Upper lobe of right lung (tissue), 1 donor: ENCODE data around the gene LY86. TPM values are rescaled to one million over a fixed set of nuclear protein-coding genes. Genes with fewer than 3 reads are reported as not detected.

Experiments
- ATAC-seq: fragments of 200-7000 bp; cut with Tn5 transposase; one replicate; pipeline ENCODE4 v1.9.1; 2020; ENCODE audit warnings: mild to moderate bottlenecking, moderate library complexity
- DNase-seq: peaks from one replicate; pipeline ENCODE4 v3.0.0-alpha.2; 2020
- H3K27ac ChIP-seq: fragments of 200-600 bp; one replicate; pipeline ENCODE4 v1.8.0; 2022
- H3K27me3 ChIP-seq: fragments of 200-600 bp; one replicate; pipeline ENCODE4 v1.8.0; 2022; ENCODE audit warnings: mild to moderate bottlenecking
- H3K36me3 ChIP-seq: fragments of 200-600 bp; one replicate; pipeline ENCODE4 v1.8.0; 2022
- H3K4me1 ChIP-seq: fragments of 200-600 bp; one replicate; pipeline ENCODE4 v1.8.0; 2022
- H3K4me3 ChIP-seq: fragments of 200-600 bp; one replicate; pipeline ENCODE4 v1.8.0; 2022; ENCODE audit warnings: mild to moderate bottlenecking
- H3K9me3 ChIP-seq: fragments of 200-600 bp; one replicate; pipeline ENCODE4 v1.8.0; 2022
- intact Hi-C: fragments of 100-400 bp; cut with DNase I; formaldehyde crosslinking; loops from one replicate; pipeline ENCODE4 v1.11.0; 2022
- total RNA-seq: library from RNA; stranded (reverse); fragmentation: NEBNext Ultra II Directional; extraction: Animal tissue kit (Norgen Biotek cat#: 25700); gene quantifications from one replicate; pipeline ENCODE4 v1.2.1, GENCODE V29; 2021
- TF ChIP-seq, protein P1 (sequence below): fragments of 200-600 bp; IDR thresholded peaks from one replicate; pipeline ENCODE4 v1.8.0; 2022; ENCODE audit warnings: antibody characterized with exemption
- donor health status: DM: no; HTN: yes; CAD: no; lungs with severe emphysema.

The LY86 gene
- total RNA-seq, 1 donor from 2014 or later: 13.8 TPM

DNA sequence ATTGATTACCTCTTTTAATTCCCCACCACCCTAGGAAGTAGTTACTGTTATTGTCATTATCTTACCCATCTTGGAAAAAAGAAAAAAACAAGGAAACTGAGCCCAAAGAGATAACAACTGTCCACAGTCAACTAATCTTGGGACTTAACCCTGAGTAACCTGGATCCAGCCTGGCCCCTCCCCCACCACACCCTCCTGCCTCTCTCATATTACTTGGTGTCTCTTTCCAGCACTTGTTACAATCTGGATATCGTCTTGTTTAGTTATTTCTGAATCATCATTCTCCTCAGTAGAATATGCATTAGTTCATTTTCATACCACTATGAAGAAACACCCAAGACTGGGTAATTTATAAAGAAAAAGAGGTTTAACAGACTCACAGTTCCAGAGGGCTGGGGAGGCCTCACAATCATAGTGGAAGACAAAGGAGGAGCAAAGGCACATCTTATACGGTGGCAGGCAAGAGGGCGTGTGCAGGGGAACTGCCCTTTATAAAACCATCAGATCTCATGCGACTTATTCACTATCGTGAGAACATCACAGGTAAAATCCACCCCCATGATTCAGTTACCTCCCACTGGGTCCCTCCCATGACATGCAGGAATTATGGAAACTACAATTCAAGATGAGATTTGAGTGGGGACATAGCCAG lies 60.3 kb downstream of the LY86 start:
- no peaks in the 10 kb centered on the region for H3K4me1 ChIP-seq
- H3K4me3 ChIP-seq: no peak overlapping the region
- H3K27me3 ChIP-seq: no peaks in the 10 kb centered on the region
- ATAC-seq (no peak), DNase-seq (no peak)
- no peak overlapping the region for H3K27ac ChIP-seq
- intact Hi-C loops: no loop called here
- TF ChIP-seq, protein P1, sequence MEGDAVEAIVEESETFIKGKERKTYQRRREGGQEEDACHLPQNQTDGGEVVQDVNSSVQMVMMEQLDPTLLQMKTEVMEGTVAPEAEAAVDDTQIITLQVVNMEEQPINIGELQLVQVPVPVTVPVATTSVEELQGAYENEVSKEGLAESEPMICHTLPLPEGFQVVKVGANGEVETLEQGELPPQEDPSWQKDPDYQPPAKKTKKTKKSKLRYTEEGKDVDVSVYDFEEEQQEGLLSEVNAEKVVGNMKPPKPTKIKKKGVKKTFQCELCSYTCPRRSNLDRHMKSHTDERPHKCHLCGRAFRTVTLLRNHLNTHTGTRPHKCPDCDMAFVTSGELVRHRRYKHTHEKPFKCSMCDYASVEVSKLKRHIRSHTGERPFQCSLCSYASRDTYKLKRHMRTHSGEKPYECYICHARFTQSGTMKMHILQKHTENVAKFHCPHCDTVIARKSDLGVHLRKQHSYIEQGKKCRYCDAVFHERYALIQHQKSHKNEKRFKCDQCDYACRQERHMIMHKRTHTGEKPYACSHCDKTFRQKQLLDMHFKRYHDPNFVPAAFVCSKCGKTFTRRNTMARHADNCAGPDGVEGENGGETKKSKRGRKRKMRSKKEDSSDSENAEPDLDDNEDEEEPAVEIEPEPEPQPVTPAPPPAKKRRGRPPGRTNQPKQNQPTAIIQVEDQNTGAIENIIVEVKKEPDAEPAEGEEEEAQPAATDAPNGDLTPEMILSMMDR: no peak
- H3K36me3 ChIP-seq: no peaks in the 10 kb centered on the region
- no peaks in the 10 kb centered on the region for H3K9me3 ChIP-seq

DNA sequence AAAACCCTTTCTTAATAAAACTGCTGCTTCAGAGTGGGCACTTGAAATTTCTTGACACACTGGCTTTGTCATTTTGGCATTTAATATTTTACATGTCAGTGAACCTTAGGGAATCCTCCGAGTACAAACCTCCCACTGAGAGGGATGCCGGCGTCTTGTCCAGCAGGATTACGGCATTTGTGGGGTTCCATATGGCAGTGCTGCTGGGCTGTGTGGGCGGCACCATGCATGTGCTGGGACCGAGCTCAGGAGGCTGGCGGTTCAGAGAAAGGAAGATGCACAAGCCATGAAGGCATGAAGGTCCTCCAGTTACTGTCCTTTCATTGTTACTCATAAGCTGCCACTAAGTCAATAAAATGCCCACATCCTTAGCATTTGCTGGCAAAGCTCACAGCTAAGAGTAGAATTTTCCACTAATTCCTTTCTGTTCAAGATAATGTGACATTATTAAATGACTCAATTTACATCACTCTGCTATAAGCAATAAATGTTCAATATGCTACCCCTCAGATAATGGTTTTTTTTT lies 61.4 kb downstream of the LY86 start:
- no peaks in the 10 kb centered on the region for H3K4me1 ChIP-seq
- no peak for ATAC-seq
- H3K9me3 ChIP-seq: no peaks in the 10 kb centered on the region
- no peaks in the 10 kb centered on the region for H3K27me3 ChIP-seq
- intact Hi-C loops: no loop called here
- TF ChIP-seq, protein P1: no peak
- no peak overlapping the region for H3K27ac ChIP-seq
- no peaks in the 10 kb centered on the region for H3K36me3 ChIP-seq
- no peak overlapping the region for H3K4me3 ChIP-seq
- no peak for DNase-seq

DNA sequence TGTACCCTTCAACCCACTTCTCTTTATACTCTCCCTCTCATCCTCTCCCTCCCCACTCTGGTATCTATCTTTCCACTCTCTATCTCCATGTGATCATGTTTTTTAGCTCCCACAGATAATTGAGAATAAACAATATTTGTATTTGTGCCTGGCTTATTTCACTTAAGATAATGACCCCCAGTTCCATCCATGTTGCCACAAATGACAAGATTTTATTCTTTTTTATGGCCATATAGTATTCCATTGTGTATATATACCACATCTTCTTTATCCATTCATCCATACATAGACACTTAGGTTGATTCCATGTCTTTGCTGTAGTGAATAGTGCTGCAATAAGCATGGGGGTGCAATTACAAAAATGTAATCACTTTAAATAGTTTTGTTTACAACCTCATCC lies 62.3 kb downstream of the LY86 start:
- peaks cover 9% of the 10 kb centered on the region for H3K4me1 ChIP-seq
- no peaks in the 10 kb centered on the region for H3K9me3 ChIP-seq
- H3K36me3 ChIP-seq: no peaks in the 10 kb centered on the region
- no peaks in the 10 kb centered on the region for H3K27me3 ChIP-seq
- DNase-seq (no peak), ATAC-seq (no peak)
- H3K27ac ChIP-seq: no peak overlapping the region
- intact Hi-C loops: no loop called here
- TF ChIP-seq, protein P1: no peak
- H3K4me3 ChIP-seq: no peak overlapping the region

DNA sequence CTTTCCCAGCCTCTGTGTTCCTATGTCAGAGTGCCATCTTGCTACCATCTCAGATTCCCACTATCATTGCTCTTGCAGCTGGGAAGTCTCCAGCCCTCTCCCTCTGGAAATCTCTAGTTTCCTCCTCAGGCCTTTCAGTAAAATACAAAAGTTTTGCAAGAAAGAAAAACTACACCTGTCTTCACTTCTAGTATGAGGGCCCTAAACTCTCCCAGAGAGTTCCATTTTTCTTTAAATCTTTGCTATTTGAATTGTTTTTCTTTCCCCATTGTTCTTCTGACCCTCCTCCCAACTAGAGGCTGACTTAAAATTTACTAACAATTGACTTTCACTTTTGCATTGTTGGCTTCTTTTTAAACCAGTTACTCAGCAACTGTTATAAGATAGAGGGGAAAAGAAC lies 62.8 kb downstream of the LY86 start:
- H3K4me3 ChIP-seq: no peak overlapping the region
- H3K27ac ChIP-seq: no peak overlapping the region
- no peaks in the 10 kb centered on the region for H3K9me3 ChIP-seq
- DNase-seq: no peak
- ATAC-seq: no peak
- TF ChIP-seq, protein P1: no peak
- H3K36me3 ChIP-seq: no peaks in the 10 kb centered on the region
- no peaks in the 10 kb centered on the region for H3K27me3 ChIP-seq
- H3K4me1 ChIP-seq: peaks cover 10% of the 10 kb centered on the region
- intact Hi-C loops: no loop called here

DNA sequence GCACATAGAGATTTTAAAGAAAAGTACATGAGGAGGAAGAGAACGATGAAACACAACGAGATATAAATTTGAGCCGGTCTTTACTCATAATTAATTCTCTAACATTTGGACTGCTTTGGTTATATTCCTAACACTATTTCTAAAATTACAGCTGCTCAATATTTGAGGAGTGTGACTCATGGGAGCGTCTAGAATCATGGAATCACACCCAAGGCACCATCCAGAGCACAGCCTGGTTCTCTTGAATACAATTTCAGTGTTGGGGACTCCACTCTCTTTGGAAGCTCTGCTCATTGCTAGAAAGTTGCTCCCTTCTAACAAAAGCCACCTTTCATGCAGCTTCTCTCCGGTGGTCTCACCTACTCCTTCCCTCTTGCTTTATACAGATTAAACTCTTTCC lies 64.4 kb downstream of the LY86 start:
- H3K27me3 ChIP-seq: no peaks in the 10 kb centered on the region
- no peaks in the 10 kb centered on the region for H3K9me3 ChIP-seq
- H3K4me1 ChIP-seq: peaks cover 10% of the 10 kb centered on the region
- no peaks in the 10 kb centered on the region for H3K36me3 ChIP-seq
- H3K4me3 ChIP-seq: no peak overlapping the region
- intact Hi-C loops: no loop called here
- no peak for ATAC-seq
- no peak for DNase-seq
- no peak overlapping the region for H3K27ac ChIP-seq
- TF ChIP-seq, protein P1: no peak
